ENCODE measurements around the gene MYO18B. TPM values are rescaled to one million over a fixed set of nuclear protein-coding genes. Genes with fewer than 3 reads are reported as not detected.

MYO18B gene
- total RNA-seq, 1 experiment from 2014 or later = not detected

- Histone ChIP-seq H3K9ac (ENCODE audit: low read length) (no peak overlapping the region), H4K20me1 (ENCODE audit: low read length) (no peaks in the 10 kb centered on the region), H2AFZ (ENCODE audit: low read length) (no peak overlapping the region), H3K27me3 (ENCODE audit: low read length) (no peaks in the 10 kb centered on the region), H3K9me3 (ENCODE audit: low read length) (no peaks in the 10 kb centered on the region), H3K36me3 (ENCODE audit: low read depth, low read length) (no peaks in the 10 kb centered on the region), H3K27ac (ENCODE audit: low read length) (no peak overlapping the region), H3K4me2 (ENCODE audit: low read length) (no peak overlapping the region), H3K79me2 (ENCODE audit: low read length) (no peaks in the 10 kb centered on the region), H3K9me2 (replicated peaks; ENCODE audit: low read length) (no peaks in the 10 kb centered on the region), H3F3A (ENCODE audit: low read length, unreplicated experiment) (no peaks in the 10 kb centered on the region), H3K4me3 (ENCODE audit: low read length) (no peak overlapping the region), H3K4me1 (ENCODE audit: insufficient read depth, low read length) (no peaks in the 10 kb centered on the region)
- POLR2A ChIA-PET (ENCODE audit: unreplicated experiment) = no interaction called here
- CTCF ChIA-PET = no interaction called here
- no peak for DNase-seq
- intact Hi-C loops (cut with micrococcal nuclease) = loop anchor here (10.0 kb wide), 1 partner anchor 537 kb away; no protein-coding TSS in a partner anchor
- TF ChIP-seq EZH2phosphoT487 (IDR thresholded peaks at IDR 0.05; ENCODE audit: borderline replicate concordance, low read length) = no peak
- no peak for TF ChIP-seq CTCF (conservative IDR thresholded peaks at IDR 0.05; ENCODE audit: low read depth, low read length)
- no peak for TF ChIP-seq EZH2 (IDR thresholded peaks at IDR 0.05; ENCODE audit: low read length, unreplicated experiment)
- no TSS peak for BruUV-seq (replicated peaks)
- no peak for ATAC-seq
Measured at GRCh38 chr22:25772288-25772687, 30.3 kb downstream of the MYO18B start.

GRCh38 chr22:25774575-25775026 is 32.6 kb downstream of the MYO18B start:
- no peak for TF ChIP-seq EZH2phosphoT487 (IDR thresholded peaks at IDR 0.05; ENCODE audit: borderline replicate concordance, low read length)
- TF ChIP-seq CTCF (conservative IDR thresholded peaks at IDR 0.05; ENCODE audit: low read depth, low read length) = peak; percentile 58
- no peak overlapping the region for H3K4me3 ChIP-seq (ENCODE audit: low read length)
- H3K27me3 ChIP-seq (ENCODE audit: low read length) = no peaks in the 10 kb centered on the region
- DNase-seq (peak; percentile 4), ATAC-seq (no peak)
- no peak overlapping the region for H3K9ac ChIP-seq (ENCODE audit: low read length)
- no peaks in the 10 kb centered on the region for H3K4me1 ChIP-seq (ENCODE audit: insufficient read depth, low read length)
- intact Hi-C loops (cut with micrococcal nuclease) = loop anchor here (5.0 to 10.0 kb wide), 2 partner anchors 312 to 540 kb away; no protein-coding TSS in a partner anchor
- H3K27ac ChIP-seq (ENCODE audit: low read length) = no peak overlapping the region
- POLR2A ChIA-PET (ENCODE audit: unreplicated experiment) = no interaction called here
- no peaks in the 10 kb centered on the region for H3K9me2 ChIP-seq (replicated peaks; ENCODE audit: low read length)
- CTCF ChIA-PET = no interaction called here
- no peaks in the 10 kb centered on the region for H3K36me3 ChIP-seq (ENCODE audit: low read depth, low read length)
- H3K9me3 ChIP-seq (ENCODE audit: low read length) = no peaks in the 10 kb centered on the region
- H4K20me1 ChIP-seq (ENCODE audit: low read length) = no peaks in the 10 kb centered on the region
- no peaks in the 10 kb centered on the region for H3F3A ChIP-seq (ENCODE audit: low read length, unreplicated experiment)
- no TSS peak for BruUV-seq (replicated peaks)
- H3K79me2 ChIP-seq (ENCODE audit: low read length) = no peaks in the 10 kb centered on the region
- no peak overlapping the region for H2AFZ ChIP-seq (ENCODE audit: low read length)
- H3K4me2 ChIP-seq (ENCODE audit: low read length) = no peak overlapping the region

- BruUV-seq (replicated peaks) = no TSS peak
- no peaks in the 10 kb centered on the region for H3K9me3 ChIP-seq (ENCODE audit: low read length)
Measured at GRCh38 chr22:25775531-25775930, 33.5 kb downstream of the MYO18B start.

More at GRCh38 chr22:25775531-25775930, 33.5 kb downstream of the MYO18B start:
- no peaks in the 10 kb centered on the region for H3K79me2 ChIP-seq (ENCODE audit: low read length)
- H4K20me1 ChIP-seq (ENCODE audit: low read length) = no peaks in the 10 kb centered on the region
- H3K4me3 ChIP-seq (ENCODE audit: low read length) = no peak overlapping the region
- H3K9ac ChIP-seq (ENCODE audit: low read length) = no peak overlapping the region
- H3F3A ChIP-seq (ENCODE audit: low read length, unreplicated experiment) = no peaks in the 10 kb centered on the region
- no peak overlapping the region for H3K27ac ChIP-seq (ENCODE audit: low read length)
- TF ChIP-seq EZH2 (IDR thresholded peaks at IDR 0.05; ENCODE audit: low read length, unreplicated experiment) = no peak
- TF ChIP-seq CTCF (conservative IDR thresholded peaks at IDR 0.05; ENCODE audit: low read depth, low read length) = no peak
- TF ChIP-seq EZH2phosphoT487 (IDR thresholded peaks at IDR 0.05; ENCODE audit: borderline replicate concordance, low read length) = no peak
- intact Hi-C loops (cut with micrococcal nuclease) = loop anchor here (5.0 to 10.0 kb wide), 2 partner anchors 313 to 541 kb away; no protein-coding TSS in a partner anchor
- no peak overlapping the region for H2AFZ ChIP-seq (ENCODE audit: low read length)
- no peaks in the 10 kb centered on the region for H3K36me3 ChIP-seq (ENCODE audit: low read depth, low read length)
- H3K4me2 ChIP-seq (ENCODE audit: low read length) = no peak overlapping the region
- H3K4me1 ChIP-seq (ENCODE audit: insufficient read depth, low read length) = no peaks in the 10 kb centered on the region
- H3K9me2 ChIP-seq (replicated peaks; ENCODE audit: low read length) = no peaks in the 10 kb centered on the region
- H3K27me3 ChIP-seq (ENCODE audit: low read length) = no peaks in the 10 kb centered on the region
- POLR2A ChIA-PET (ENCODE audit: unreplicated experiment) = no interaction called here
- DNase-seq (no peak), ATAC-seq (no peak)
- CTCF ChIA-PET = no interaction called here

All from PC-3 (cell line).